ENCODE measurements around the gene TDRD10.

TDRD10 gene

GRCh38 chr1:154500533-154500932, 1.5 kb upstream of the TDRD10 start:
- no peak for TF ChIP-seq TAF1 (IDR thresholded peaks at IDR 0.05; ENCODE audit: low read depth, low read length)
- DNase-seq (ENCODE audit: insufficient read length, low spot score) (no peak), FAIRE-seq (no peak)

- TF ChIP-seq POLR2A (IDR thresholded peaks at IDR 0.05; ENCODE audit: low read depth, low read length) (no peak), POU2F2 (IDR thresholded peaks at IDR 0.05; ENCODE audit: low read depth, low read length) (no peak), TAF1 (IDR thresholded peaks at IDR 0.05; ENCODE audit: low read depth, low read length) (no peak), POLR2AphosphoS5 (IDR thresholded peaks at IDR 0.05; ENCODE audit: low read depth, low read length) (no peak), PAX5 (IDR thresholded peaks at IDR 0.05; ENCODE audit: insufficient read depth, low read length, severe bottlenecking) (no peak), SPI1 (IDR thresholded peaks at IDR 0.05; ENCODE audit: low read depth, low read length) (no peak)
- FAIRE-seq = no peak
- no peak for DNase-seq (ENCODE audit: insufficient read length, low spot score)
Measured at GRCh38 chr1:154501423-154502065, 475 bp upstream of the TDRD10 start.

GRCh38 chr1:154502744-154503115, 711 bp downstream of the TDRD10 start:
- TF ChIP-seq POLR2A (IDR thresholded peaks at IDR 0.05; ENCODE audit: low read depth, low read length) (no peak), SPI1 (IDR thresholded peaks at IDR 0.05; ENCODE audit: low read depth, low read length) (no peak), POU2F2 (IDR thresholded peaks at IDR 0.05; ENCODE audit: low read depth, low read length) (no peak), POLR2AphosphoS5 (IDR thresholded peaks at IDR 0.05; ENCODE audit: low read depth, low read length) (no peak), PAX5 (IDR thresholded peaks at IDR 0.05; ENCODE audit: insufficient read depth, low read length, severe bottlenecking) (no peak), TAF1 (IDR thresholded peaks at IDR 0.05; ENCODE audit: low read depth, low read length) (no peak)
- DNase-seq (ENCODE audit: insufficient read length, low spot score) (no peak), FAIRE-seq (no peak)

GRCh38 chr1:154503898-154504297, 1.9 kb downstream of the TDRD10 start:
- TF ChIP-seq PAX5 (IDR thresholded peaks at IDR 0.05; ENCODE audit: insufficient read depth, low read length, severe bottlenecking) (no peak), SPI1 (IDR thresholded peaks at IDR 0.05; ENCODE audit: low read depth, low read length) (no peak), POU2F2 (IDR thresholded peaks at IDR 0.05; ENCODE audit: low read depth, low read length) (no peak), POLR2AphosphoS5 (IDR thresholded peaks at IDR 0.05; ENCODE audit: low read depth, low read length) (no peak), TAF1 (IDR thresholded peaks at IDR 0.05; ENCODE audit: low read depth, low read length) (no peak)
- FAIRE-seq (no peak), DNase-seq (ENCODE audit: insufficient read length, low spot score) (no peak)

- DNase-seq (ENCODE audit: insufficient read length, low spot score) (no peak), FAIRE-seq (no peak)
- no peak for TF ChIP-seq TAF1 (IDR thresholded peaks at IDR 0.05; ENCODE audit: low read depth, low read length)
Measured at GRCh38 chr1:154512760-154513159, 10.7 kb downstream of the TDRD10 start.

GRCh38 chr1:154514066-154514553, 12.1 kb downstream of the TDRD10 start:
- FAIRE-seq = no peak
- TF ChIP-seq POLR2AphosphoS5 (IDR thresholded peaks at IDR 0.05; ENCODE audit: low read depth, low read length) (no peak), PAX5 (IDR thresholded peaks at IDR 0.05; ENCODE audit: insufficient read depth, low read length, severe bottlenecking) (no peak), SPI1 (IDR thresholded peaks at IDR 0.05; ENCODE audit: low read depth, low read length) (no peak)
- DNase-seq (ENCODE audit: insufficient read length, low spot score) = no peak

- no peak for DNase-seq (ENCODE audit: insufficient read length, low spot score)
Measured at GRCh38 chr1:154517661-154518060, 15.6 kb downstream of the TDRD10 start.

GRCh38 chr1:154519591-154519991, 17.6 kb downstream of the TDRD10 start:
- no peak for DNase-seq (ENCODE audit: insufficient read length, low spot score)
- no peak for FAIRE-seq
- TF ChIP-seq SPI1 (IDR thresholded peaks at IDR 0.05; ENCODE audit: low read depth, low read length) = no peak
- TF ChIP-seq POLR2A (IDR thresholded peaks at IDR 0.05; ENCODE audit: low read depth, low read length) = no peak
- TF ChIP-seq POU2F2 (IDR thresholded peaks at IDR 0.05; ENCODE audit: low read depth, low read length) = no peak
- no peak for TF ChIP-seq POLR2AphosphoS5 (IDR thresholded peaks at IDR 0.05; ENCODE audit: low read depth, low read length)
- no peak for TF ChIP-seq PAX5 (IDR thresholded peaks at IDR 0.05; ENCODE audit: insufficient read depth, low read length, severe bottlenecking)
- TF ChIP-seq TAF1 (IDR thresholded peaks at IDR 0.05; ENCODE audit: low read depth, low read length) = no peak

More at GRCh38 chr1:154517661-154518060, 15.6 kb downstream of the TDRD10 start:
- no peak for TF ChIP-seq POLR2AphosphoS5 (IDR thresholded peaks at IDR 0.05; ENCODE audit: low read depth, low read length)
- no peak for TF ChIP-seq SPI1 (IDR thresholded peaks at IDR 0.05; ENCODE audit: low read depth, low read length)
- no peak for TF ChIP-seq TAF1 (IDR thresholded peaks at IDR 0.05; ENCODE audit: low read depth, low read length)
- TF ChIP-seq POLR2A (IDR thresholded peaks at IDR 0.05; ENCODE audit: low read depth, low read length) = no peak
- no peak for TF ChIP-seq PAX5 (IDR thresholded peaks at IDR 0.05; ENCODE audit: insufficient read depth, low read length, severe bottlenecking)
- TF ChIP-seq POU2F2 (IDR thresholded peaks at IDR 0.05; ENCODE audit: low read depth, low read length) = no peak
- FAIRE-seq = no peak

GRCh38 chr1:154520333-154520732, 18.3 kb downstream of the TDRD10 start:
- no peak for FAIRE-seq
- DNase-seq (ENCODE audit: insufficient read length, low spot score) = no peak
- TF ChIP-seq SPI1 (IDR thresholded peaks at IDR 0.05; ENCODE audit: low read depth, low read length) (no peak), POU2F2 (IDR thresholded peaks at IDR 0.05; ENCODE audit: low read depth, low read length) (no peak), PAX5 (IDR thresholded peaks at IDR 0.05; ENCODE audit: insufficient read depth, low read length, severe bottlenecking) (no peak), POLR2AphosphoS5 (IDR thresholded peaks at IDR 0.05; ENCODE audit: low read depth, low read length) (no peak)

GRCh38 chr1:154521695-154522094, 19.7 kb downstream of the TDRD10 start:
- no peak for DNase-seq (ENCODE audit: insufficient read length, low spot score)
- TF ChIP-seq TAF1 (IDR thresholded peaks at IDR 0.05; ENCODE audit: low read depth, low read length) (no peak), POLR2AphosphoS5 (IDR thresholded peaks at IDR 0.05; ENCODE audit: low read depth, low read length) (no peak), POLR2A (IDR thresholded peaks at IDR 0.05; ENCODE audit: low read depth, low read length) (no peak), POU2F2 (IDR thresholded peaks at IDR 0.05; ENCODE audit: low read depth, low read length) (no peak), SPI1 (IDR thresholded peaks at IDR 0.05; ENCODE audit: low read depth, low read length) (no peak), PAX5 (IDR thresholded peaks at IDR 0.05; ENCODE audit: insufficient read depth, low read length, severe bottlenecking) (no peak)
- no peak for FAIRE-seq
